GM18868 (cell line): ENCODE measurements around the gene DCLK1.
A peak's percentile ranks its signal among the peaks of the same experiment; 100 is the strongest.

ENCODE experiments used
- ATAC-seq: cut with Tn5 transposase; IDR thresholded peaks from one replicate; pipeline ENCODE4 v1.9.1; 2021; ENCODE audit warnings: mild to moderate bottlenecking, moderate library complexity; ENCODE audit not compliant: unreplicated experiment

The DCLK1 gene

GRCh38 chr13:35954207-35954560, 177.0 kb downstream of the DCLK1 start:
- ATAC-seq: no peak

GRCh38 chr13:35953537-35954206, 177.5 kb downstream of the DCLK1 start:
- ATAC-seq: peak; percentile 80

- ATAC-seq: no peak
Observed at GRCh38 chr13:35947315-35947714, 183.9 kb downstream of the DCLK1 start.

- ATAC-seq: no peak
Observed at GRCh38 chr13:35945368-35945767, 185.8 kb downstream of the DCLK1 start.

GRCh38 chr13:35941374-35941773, 189.8 kb downstream of the DCLK1 start:
- no peak for ATAC-seq

GRCh38 chr13:35940734-35941133, 190.4 kb downstream of the DCLK1 start:
- ATAC-seq: no peak

- ATAC-seq: no peak
Observed at GRCh38 chr13:35936246-35936978, 194.8 kb downstream of the DCLK1 start.

- peak; percentile 79 for ATAC-seq
Observed at GRCh38 chr13:35930665-35931631, 200.2 kb downstream of the DCLK1 start.

- no peak for ATAC-seq
Observed at GRCh38 chr13:35927567-35928021, 203.6 kb downstream of the DCLK1 start.

GRCh38 chr13:35926859-35927530, 204.2 kb downstream of the DCLK1 start:
- ATAC-seq: no peak

GRCh38 chr13:35925669-35926068, 205.5 kb downstream of the DCLK1 start:
- no peak for ATAC-seq

GRCh38 chr13:35923347-35923746, 207.8 kb downstream of the DCLK1 start:
- ATAC-seq: no peak

GRCh38 chr13:35920816-35921215, 210.4 kb downstream of the DCLK1 start:
- no peak for ATAC-seq

GRCh38 chr13:35917942-35918645, 213.1 kb downstream of the DCLK1 start:
- peak; percentile 19 for ATAC-seq

- ATAC-seq: peak; percentile 63
Observed at GRCh38 chr13:35917252-35917941, 213.8 kb downstream of the DCLK1 start.

- no peak for ATAC-seq
Observed at GRCh38 chr13:35916146-35916545, 215.0 kb downstream of the DCLK1 start.

GRCh38 chr13:35914662-35915061, 216.5 kb downstream of the DCLK1 start:
- no peak for ATAC-seq

- no peak for ATAC-seq
Observed at GRCh38 chr13:35912841-35913240, 218.3 kb downstream of the DCLK1 start.

GRCh38 chr13:35909837-35910540, 221.2 kb downstream of the DCLK1 start:
- ATAC-seq: no peak
